Mucosa of rectum (tissue), 2 donors: ENCODE data around the gene TMEM247.

ENCODE experiments used
- H3K27ac ChIP-seq, 2 donors: one replicate each; pipeline ENCODE4 v1.7.0; 2013; ENCODE audit warnings: inconsistent platforms in 2 of 2, low read depth in 2 of 2, low read length in 2 of 2
- H3K27me3 ChIP-seq, 2 donors: one replicate each; pipeline ENCODE4 v1.7.0; 2013; ENCODE audit warnings: low read length in 2 of 2; ENCODE audit not compliant: control insufficient read depth in 2 of 2, insufficient read depth in 2 of 2
- H3K36me3 ChIP-seq, 2 donors: one replicate each; pipeline ENCODE4 v1.7.0; 2013; ENCODE audit warnings: low read length in 2 of 2; ENCODE audit not compliant: control insufficient read depth in 2 of 2, insufficient read depth in 2 of 2
- H3K4me1 ChIP-seq, 2 donors: one replicate each; pipeline ENCODE4 v1.7.0; 2013; ENCODE audit warnings: low read length in 2 of 2, mild to moderate bottlenecking in 1 of 2; ENCODE audit not compliant: control insufficient read depth in 2 of 2, insufficient read depth in 2 of 2
- H3K4me3 ChIP-seq, 2 donors: one replicate each; pipeline ENCODE4 v1.7.0; 2013; ENCODE audit warnings: low read length in 2 of 2
- H3K9ac ChIP-seq, 2 donors: one replicate each; pipeline ENCODE4 v1.7.0; 2013; ENCODE audit warnings: low read length in 2 of 2, low read depth in 1 of 2, mild to moderate bottlenecking in 1 of 2
- H3K9me3 ChIP-seq, 2 donors: one replicate each; pipeline ENCODE4 v1.7.0; 2013; ENCODE audit warnings: low read length in 2 of 2; ENCODE audit not compliant: control insufficient read depth in 2 of 2
- donor health status: healthy.
- donor health status: Normal muscosa, but diverticular disease.

The TMEM247 gene

GRCh38 chr2:46508312-46508711 is 28.9 kb downstream of the TMEM247 start:
- H3K9me3 ChIP-seq, result no peaks in the 10 kb centered on the region

GRCh38 chr2:46508759-46509158 is 29.4 kb downstream of the TMEM247 start:
- Histone ChIP-seq H3K9ac (no peak overlapping the region), H3K9me3 (no peaks in the 10 kb centered on the region), H3K4me1 (no peaks in the 10 kb centered on the region), H3K27me3 (no peaks in the 10 kb centered on the region), H3K36me3 (no peaks in the 10 kb centered on the region), H3K4me3 (no peak overlapping the region), H3K27ac (no peak overlapping the region)

More at GRCh38 chr2:46508312-46508711, 28.9 kb downstream of the TMEM247 start:
- Histone ChIP-seq H3K4me1 (no peaks in the 10 kb centered on the region), H3K36me3 (no peaks in the 10 kb centered on the region), H3K27ac (no peak overlapping the region), H3K9ac (no peak overlapping the region), H3K4me3 (no peak overlapping the region), H3K27me3 (no peaks in the 10 kb centered on the region)

GRCh38 chr2:46509804-46510203 is 30.4 kb downstream of the TMEM247 start:
- peaks cover 0 to under 1% of the 10 kb centered on the region in 2 donors for H3K9me3 ChIP-seq
- H3K4me1 ChIP-seq, result no peaks in the 10 kb centered on the region
- no peaks in the 10 kb centered on the region for H3K27me3 ChIP-seq
- H3K9ac ChIP-seq, result no peak overlapping the region
- H3K27ac ChIP-seq, result no peak overlapping the region
- no peak overlapping the region for H3K4me3 ChIP-seq
- no peaks in the 10 kb centered on the region for H3K36me3 ChIP-seq

- Histone ChIP-seq H3K4me3 (no peak overlapping the region), H3K27me3 (no peaks in the 10 kb centered on the region)
These were observed 31.3 kb downstream of the TMEM247 start for GRCh38 chr2:46510598-46511177.

GRCh38 chr2:46512185-46512584 is 32.8 kb downstream of the TMEM247 start:
- H3K27me3 ChIP-seq, result no peaks in the 10 kb centered on the region
- no peak overlapping the region for H3K4me3 ChIP-seq

More at GRCh38 chr2:46510598-46511177, 31.3 kb downstream of the TMEM247 start:
- Histone ChIP-seq H3K36me3 (no peaks in the 10 kb centered on the region), H3K4me1 (no peaks in the 10 kb centered on the region), H3K27ac (no peak overlapping the region), H3K9me3 (peaks cover 0 to 2% of the 10 kb centered on the region in 2 donors), H3K9ac (no peak overlapping the region)

GRCh38 chr2:46514738-46515137 is 35.4 kb downstream of the TMEM247 start:
- Histone ChIP-seq H3K36me3 (no peaks in the 10 kb centered on the region), H3K9me3 (peaks cover 2% of the 10 kb centered on the region in 2 donors), H3K9ac (no peak overlapping the region), H3K4me3 (no peak overlapping the region), H3K4me1 (no peaks in the 10 kb centered on the region), H3K27me3 (no peaks in the 10 kb centered on the region), H3K27ac (no peak overlapping the region)

More at GRCh38 chr2:46512185-46512584, 32.8 kb downstream of the TMEM247 start:
- H3K27ac ChIP-seq, result no peak overlapping the region
- H3K36me3 ChIP-seq, result no peaks in the 10 kb centered on the region
- H3K9me3 ChIP-seq, result peaks cover 2% of the 10 kb centered on the region in 2 donors
- H3K4me1 ChIP-seq, result no peaks in the 10 kb centered on the region
- H3K9ac ChIP-seq, result no peak overlapping the region

GRCh38 chr2:46517485-46517884 is 38.1 kb downstream of the TMEM247 start:
- no peaks in the 10 kb centered on the region for H3K27me3 ChIP-seq
- no peak overlapping the region for H3K9ac ChIP-seq
- H3K9me3 ChIP-seq, result peaks cover 2% of the 10 kb centered on the region in 2 donors

GRCh38 chr2:46518861-46519260 is 39.5 kb downstream of the TMEM247 start:
- no peaks in the 10 kb centered on the region for H3K36me3 ChIP-seq
- H3K27ac ChIP-seq, result no peak overlapping the region
- H3K27me3 ChIP-seq, result no peaks in the 10 kb centered on the region
- H3K4me3 ChIP-seq, result no peak overlapping the region
- peaks cover 2% of the 10 kb centered on the region in 2 donors for H3K9me3 ChIP-seq
- H3K4me1 ChIP-seq, result no peaks in the 10 kb centered on the region
- no peak overlapping the region for H3K9ac ChIP-seq

More at GRCh38 chr2:46517485-46517884, 38.1 kb downstream of the TMEM247 start:
- Histone ChIP-seq H3K27ac (no peak overlapping the region), H3K4me1 (no peaks in the 10 kb centered on the region), H3K36me3 (no peaks in the 10 kb centered on the region), H3K4me3 (no peak overlapping the region)

- H3K27me3 ChIP-seq, result no peaks in the 10 kb centered on the region
- H3K4me3 ChIP-seq, result no peak overlapping the region
- H3K4me1 ChIP-seq, result no peaks in the 10 kb centered on the region
- H3K27ac ChIP-seq, result no peak overlapping the region
- H3K9me3 ChIP-seq, result peaks cover 2% of the 10 kb centered on the region in 2 donors
- H3K36me3 ChIP-seq, result no peaks in the 10 kb centered on the region
- no peak overlapping the region for H3K9ac ChIP-seq
These were observed 39.9 kb downstream of the TMEM247 start for GRCh38 chr2:46519265-46519664.

- Histone ChIP-seq H3K27ac (no peak overlapping the region), H3K4me3 (no peak overlapping the region), H3K9ac (no peak overlapping the region), H3K9me3 (peaks cover 0 to 2% of the 10 kb centered on the region in 2 donors), H3K36me3 (no peaks in the 10 kb centered on the region), H3K4me1 (no peaks in the 10 kb centered on the region), H3K27me3 (no peaks in the 10 kb centered on the region)
These were observed 40.9 kb downstream of the TMEM247 start for GRCh38 chr2:46520130-46520711.
